CD14-positive monocyte (primary cell): Measurements from ENCODE around the gene PSG1. TPM values are rescaled to one million over a fixed set of nuclear protein-coding genes. Genes with fewer than 3 reads are reported as not detected.

ENCODE experiments used
- DNase-seq, 3 donors: peaks; one replicate each; pipeline ENCODE4 v3.0.0-alpha.2; 2011 to 2022
- H2AFZ ChIP-seq: 2 replicates; pipeline ENCODE4 v1.6.0; 2012; ENCODE audit warnings: mild to moderate bottlenecking, low read depth, low read length, inconsistent platforms; ENCODE audit not compliant: insufficient read depth, poor library complexity, severe bottlenecking
- H3K27ac ChIP-seq, 2 donors: 1 replicate in 1 of 2; 2 replicates in 1 of 2; pipeline ENCODE4 v1.5.1; 2012 to 2013; ENCODE audit warnings: low read length in 2 of 2, control low read depth in 1 of 2, inconsistent platforms in 1 of 2, low read depth in 1 of 2, mild to moderate bottlenecking in 1 of 2
- H3K27me3 ChIP-seq, 2 donors: one replicate each; pipeline versions ENCODE4 v1.6.0 to v1.6.1; 2011 to 2013; ENCODE audit warnings: low read length in 2 of 2; ENCODE audit not compliant: control insufficient read depth in 2 of 2, insufficient read depth in 2 of 2
- H3K36me3 ChIP-seq, 2 donors: replicated peaks in 1 of 2; 1 replicate in 1 of 2; 2 replicates in 1 of 2; pipeline versions ENCODE4 v1.5.1 to v1.6.1; 2012 to 2013; ENCODE audit warnings: low read length in 2 of 2, control low read depth in 1 of 2, inconsistent platforms in 1 of 2, mild to moderate bottlenecking in 1 of 2; ENCODE audit not compliant: insufficient read depth in 2 of 2, control insufficient read depth in 1 of 2
- H3K4me1 ChIP-seq, 2 donors: 1 replicate in 1 of 2; 2 replicates in 1 of 2; pipeline versions ENCODE4 v1.5.1 to v1.6.1; 2012 to 2013; ENCODE audit warnings: low read length in 2 of 2, control low read depth in 1 of 2, inconsistent platforms in 1 of 2, mild to moderate bottlenecking in 1 of 2, moderate library complexity in 1 of 2; ENCODE audit not compliant: insufficient read depth in 2 of 2, control insufficient read depth in 1 of 2
- H3K4me2 ChIP-seq: replicated peaks from 2 replicates; pipeline ENCODE3; 2012; ENCODE audit warnings: low read length, moderate library complexity, mild to moderate bottlenecking; ENCODE audit not compliant: poor library complexity, severe bottlenecking; ENCODE audit errors: extremely low read depth
- H3K4me3 ChIP-seq, 3 experiments: fragments of 200-600 bp in 1 of 3; sonication (generic) in 1 of 3; replicated peaks in 1 of 3; 1 replicate in 2 of 3; 2 replicates in 1 of 3; pipeline ENCODE4 v1.5.1; 2011 to 2013; ENCODE audit warnings: low read length in 3 of 3, mild to moderate bottlenecking in 3 of 3, control low read depth in 2 of 3, low read depth in 2 of 3, inconsistent platforms in 1 of 3, moderate library complexity in 1 of 3
- H3K79me2 ChIP-seq: 2 replicates; pipeline ENCODE4 v1.6.0; 2012; ENCODE audit warnings: mild to moderate bottlenecking, control low read depth, inconsistent platforms, low read length, moderate library complexity; ENCODE audit not compliant: insufficient read depth
- H3K9ac ChIP-seq: 2 replicates; pipeline ENCODE4 v1.6.0; 2017; ENCODE audit warnings: low read length, mild to moderate bottlenecking; ENCODE audit not compliant: insufficient read depth, poor library complexity, severe bottlenecking
- H3K9me3 ChIP-seq, 2 donors: replicated peaks in 1 of 2; 1 replicate in 1 of 2; 2 replicates in 1 of 2; pipeline versions ENCODE4 v1.5.1 to v1.6.1; 2012 to 2013; ENCODE audit warnings: low read length in 2 of 2, control low read depth in 1 of 2; ENCODE audit not compliant: control insufficient read depth in 1 of 2, insufficient read depth in 1 of 2
- H4K20me1 ChIP-seq: 2 replicates; pipeline ENCODE4 v1.6.0; 2012; ENCODE audit warnings: mild to moderate bottlenecking, low read length, control low read depth, moderate library complexity; ENCODE audit not compliant: insufficient read depth
- H3K27ac Mint-ChIP-seq, 7 donors: one replicate each; pipeline ENCODE4 v1.8.0; 2020; ENCODE audit warnings: mild to moderate bottlenecking in 7 of 7, mixed read lengths in 7 of 7, moderate library complexity in 6 of 7, inconsistent platforms in 2 of 7
- H3K27me3 Mint-ChIP-seq, 3 donors: one replicate each; pipeline ENCODE4 v1.8.0; 2021 to 2022; ENCODE audit warnings: low read depth in 3 of 3, mild to moderate bottlenecking in 3 of 3, mixed read lengths in 3 of 3, moderate library complexity in 3 of 3, inconsistent platforms in 1 of 3
- H3K36me3 Mint-ChIP-seq, 2 donors: one replicate each; pipeline ENCODE4 v1.8.0; 2020; ENCODE audit warnings: mixed read lengths in 2 of 2, inconsistent platforms in 1 of 2, mild to moderate bottlenecking in 1 of 2
- H3K4me1 Mint-ChIP-seq: one replicate; pipeline ENCODE4 v1.8.0; 2020; ENCODE audit warnings: mild to moderate bottlenecking, mixed read lengths
- H3K4me3 Mint-ChIP-seq, 2 donors: one replicate each; pipeline ENCODE4 v1.8.0; 2020; ENCODE audit warnings: mild to moderate bottlenecking in 2 of 2, mixed read lengths in 2 of 2, moderate library complexity in 1 of 2
- H3K9me3 Mint-ChIP-seq, 7 donors: one replicate each; pipeline ENCODE4 v1.8.0; 2020 to 2022; ENCODE audit warnings: mixed read lengths in 7 of 7, mild to moderate bottlenecking in 6 of 7, moderate library complexity in 6 of 7, inconsistent platforms in 2 of 7
- intact Hi-C, 2 donors: fragments of 100-400 bp; cut with micrococcal nuclease; formaldehyde crosslinking; loops; one replicate each; pipeline versions ENCODE4 v1.15.0 to v1.15.1; 2023
- polyA plus RNA-seq, 3 donors: library from polyadenylated mRNA; depleted of rRNA in 1 of 3; unstranded in 2 of 3; stranded (reverse) in 1 of 3; fragments of 300-500 nt in 2 of 3; fragments of >200 nt in 1 of 3; fragmentation: Illumina TruSeq in 2 of 3; gene quantifications; 1 replicate in 2 of 3; 2 replicates in 1 of 3; pipeline ENCODE4 v1.2.3, GENCODE V29; 2012 to 2021
- TF ChIP-seq, protein P1 (sequence below): fragments of 200-600 bp; IDR thresholded peaks from one replicate; pipeline ENCODE4 v1.8.0; 2022; ENCODE audit warnings: antibody characterized with exemption, mild to moderate bottlenecking

Gene PSG1
- polyA plus RNA-seq, 3 donors: not detected

DNA sequence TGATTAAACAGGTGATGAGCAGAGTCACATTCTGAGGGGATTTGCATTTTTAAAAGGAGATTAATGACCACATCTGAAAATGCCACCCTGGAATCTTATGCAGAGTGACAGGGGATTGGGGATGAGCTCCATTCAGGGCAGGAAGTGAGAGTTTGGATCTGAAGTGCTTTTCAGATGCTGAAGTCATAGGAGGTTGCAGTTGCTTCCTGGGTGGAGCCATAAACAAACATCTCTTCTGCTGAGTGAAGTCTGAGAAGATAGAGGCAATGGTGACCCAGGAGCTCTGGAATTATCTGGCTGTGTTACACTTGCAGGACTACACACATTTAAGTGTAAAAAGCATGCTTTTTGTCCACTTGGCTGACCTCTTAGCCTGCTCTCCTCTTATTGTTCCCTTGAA, 62.6 kb downstream of the PSG1 start:
- Histone ChIP-seq H3K36me3 (no peaks in the 10 kb centered on the region), H3K79me2 (no peaks in the 10 kb centered on the region), H3K4me3 (no peak overlapping the region), H3K27me3 (no peaks in the 10 kb centered on the region), H3K4me1 (no peaks in the 10 kb centered on the region), H3K9ac (no peak overlapping the region), H4K20me1 (no peaks in the 10 kb centered on the region), H3K9me3 (no peaks in the 10 kb centered on the region), H2AFZ (no peak overlapping the region), H3K27ac (no peak overlapping the region), H3K4me2 (no peak overlapping the region)
- no peak overlapping the region for H3K27ac Mint-ChIP-seq
- intact Hi-C loops: no loop called here
- H3K4me3 Mint-ChIP-seq: no peak overlapping the region
- peaks cover 0 to 18% (median 3%) of the 10 kb centered on the region in 7 donors for H3K9me3 Mint-ChIP-seq
- TF ChIP-seq, protein P1, sequence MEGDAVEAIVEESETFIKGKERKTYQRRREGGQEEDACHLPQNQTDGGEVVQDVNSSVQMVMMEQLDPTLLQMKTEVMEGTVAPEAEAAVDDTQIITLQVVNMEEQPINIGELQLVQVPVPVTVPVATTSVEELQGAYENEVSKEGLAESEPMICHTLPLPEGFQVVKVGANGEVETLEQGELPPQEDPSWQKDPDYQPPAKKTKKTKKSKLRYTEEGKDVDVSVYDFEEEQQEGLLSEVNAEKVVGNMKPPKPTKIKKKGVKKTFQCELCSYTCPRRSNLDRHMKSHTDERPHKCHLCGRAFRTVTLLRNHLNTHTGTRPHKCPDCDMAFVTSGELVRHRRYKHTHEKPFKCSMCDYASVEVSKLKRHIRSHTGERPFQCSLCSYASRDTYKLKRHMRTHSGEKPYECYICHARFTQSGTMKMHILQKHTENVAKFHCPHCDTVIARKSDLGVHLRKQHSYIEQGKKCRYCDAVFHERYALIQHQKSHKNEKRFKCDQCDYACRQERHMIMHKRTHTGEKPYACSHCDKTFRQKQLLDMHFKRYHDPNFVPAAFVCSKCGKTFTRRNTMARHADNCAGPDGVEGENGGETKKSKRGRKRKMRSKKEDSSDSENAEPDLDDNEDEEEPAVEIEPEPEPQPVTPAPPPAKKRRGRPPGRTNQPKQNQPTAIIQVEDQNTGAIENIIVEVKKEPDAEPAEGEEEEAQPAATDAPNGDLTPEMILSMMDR: no peak
- DNase-seq: no peak
- no peaks in the 10 kb centered on the region for H3K4me1 Mint-ChIP-seq
- peaks cover 2 to 5% (median 5%) of the 10 kb centered on the region in 3 donors for H3K27me3 Mint-ChIP-seq
- no peaks in the 10 kb centered on the region for H3K36me3 Mint-ChIP-seq

Other genes with a start within 250 kb of the PSG1 start
- gene PSG3, start 139.2 kb downstream of the PSG1 start, polyA plus RNA-seq: not detected
- not detected for gene PSG8, start 114.0 kb downstream of the PSG1 start, polyA plus RNA-seq
- gene PSG6, start 38.2 kb upstream of the PSG1 start, polyA plus RNA-seq: not detected
- gene PSG7, start 57.5 kb upstream of the PSG1 start, polyA plus RNA-seq: not detected
- gene PSG11, start 146.8 kb upstream of the PSG1 start, polyA plus RNA-seq: not detected
- gene PSG2, start 203.0 kb upstream of the PSG1 start, polyA plus RNA-seq: not detected